HEK293 (cell line): ENCODE data around the gene PTPRK.

Experiments
- CTCF ChIA-PET: fragments of 350-600 bp; formaldehyde crosslinking; extraction: SDS; loops from one replicate; lab custom pipeline; 2021; ENCODE audit warnings: antibody characterized with exemption; lab: Yijun Ruan, JAX
- POLR2A ChIA-PET: fragments of 300-600 bp; formaldehyde crosslinking; extraction: SDS; loops from one replicate; lab custom pipeline; 2020; ENCODE audit warnings: antibody characterized with exemption, inconsistent platforms; lab: Yijun Ruan, JAX
- H3K27ac ChIP-seq: fragments of 200-500 bp; sonication (Bioruptor generic); 2 replicates; pipeline ENCODE4 v1.5.1; 2014; ENCODE audit warnings: low read depth, low read length, control low read depth, inconsistent platforms; ENCODE audit errors: extremely low read depth
- H3K36me3 ChIP-seq, 2 experiments: fragments of 200-500 bp in 1 of 2; sonication (Bioruptor generic) in 1 of 2; 1 replicate in 1 of 2; 2 replicates in 1 of 2; pipeline ENCODE4 v1.5.1; 2014 to 2017; ENCODE audit warnings: inconsistent platforms in 2 of 2, low read length in 2 of 2; ENCODE audit not compliant: control insufficient read depth in 2 of 2, insufficient read depth in 1 of 2
- H3K4me1 ChIP-seq: fragments of 200-500 bp; sonication (Bioruptor generic); 2 replicates; pipeline ENCODE4 v1.5.1; 2014; ENCODE audit warnings: mild to moderate bottlenecking, low read length, inconsistent platforms; ENCODE audit not compliant: control insufficient read depth, insufficient read depth
- H3K4me3 ChIP-seq: 2 replicates; pipeline ENCODE4 v1.5.1; 2011; ENCODE audit warnings: low read depth, mild to moderate bottlenecking, control low read depth, low read length, moderate library complexity
- H3K9me3 ChIP-seq: fragments of 200-500 bp; sonication (Bioruptor generic); 2 replicates; pipeline ENCODE4 v1.5.1; 2014; ENCODE audit warnings: low read depth, low read length, inconsistent platforms; ENCODE audit not compliant: control insufficient read depth, insufficient read depth
- AEBP2 ChIP-seq: fragments of 450-650 bp; formaldehyde crosslinking; IDR thresholded peaks from 2 replicates; pipeline ENCODE4 v1.5.1; 2016; ENCODE audit warnings: missing biosample characterization, missing genetic modification characterization, borderline replicate concordance
- ATF2 ChIP-seq: fragments of 450-650 bp; formaldehyde crosslinking; IDR thresholded peaks from 2 replicates; pipeline ENCODE4 v1.5.1; 2016; ENCODE audit warnings: missing biosample characterization, missing genetic modification characterization, low read depth
- BCL6B ChIP-seq: fragments of 450-650 bp; formaldehyde crosslinking; IDR thresholded peaks from 2 replicates; pipeline ENCODE4 v1.5.1; 2017; ENCODE audit warnings: missing biosample characterization, missing genetic modification characterization
- EGR2 ChIP-seq: fragments of 450-650 bp; formaldehyde crosslinking; IDR thresholded peaks from 2 replicates; pipeline ENCODE4 v1.5.1; 2016; ENCODE audit warnings: low read depth, missing biosample characterization, missing genetic modification characterization
- ELK4 ChIP-seq: IDR thresholded peaks from 2 replicates; pipeline ENCODE4 v1.6.1; 2011; ENCODE audit warnings: mild to moderate bottlenecking, low read depth, low read length, borderline replicate concordance
- GLIS1 ChIP-seq: fragments of 450-650 bp; formaldehyde crosslinking; IDR thresholded peaks from 2 replicates; pipeline ENCODE4 v1.5.1; 2016; ENCODE audit warnings: missing biosample characterization, missing genetic modification characterization
- KLF10 ChIP-seq: fragments of 450-650 bp; IDR thresholded peaks from 2 replicates; pipeline ENCODE4 v1.5.1; 2018; ENCODE audit warnings: missing biosample characterization, mild to moderate bottlenecking, missing genetic modification characterization
- KLF17 ChIP-seq: fragments of 450-650 bp; formaldehyde crosslinking; IDR thresholded peaks from 2 replicates; pipeline ENCODE4 v1.5.1; 2016; ENCODE audit warnings: missing biosample characterization, missing genetic modification characterization
- MEIS1 ChIP-seq: sonication (generic); formaldehyde crosslinking; IDR thresholded peaks from 2 replicates; pipeline ENCODE4 v1.8.1; 2022; ENCODE audit warnings: missing genetic modification reagents, mild to moderate bottlenecking, borderline replicate concordance
- RBAK ChIP-seq: fragments of 450-650 bp; formaldehyde crosslinking; IDR thresholded peaks from 2 replicates; pipeline ENCODE4 v1.5.1; 2016; ENCODE audit warnings: missing biosample characterization, missing genetic modification characterization
- SALL2 ChIP-seq: fragments of 450-650 bp; formaldehyde crosslinking; IDR thresholded peaks from 2 replicates; pipeline ENCODE4 v1.5.0; 2017; ENCODE audit warnings: missing biosample characterization, mild to moderate bottlenecking, missing genetic modification characterization, borderline replicate concordance
- TSHZ1 ChIP-seq: fragments of 450-650 bp; formaldehyde crosslinking; IDR thresholded peaks from 2 replicates; pipeline ENCODE4 v1.5.1; 2016; ENCODE audit warnings: missing biosample characterization, missing genetic modification characterization, borderline replicate concordance
- ZBTB17 ChIP-seq: fragments of 450-650 bp; formaldehyde crosslinking; IDR thresholded peaks from 2 replicates; pipeline ENCODE4 v1.5.1; 2016; ENCODE audit warnings: missing biosample characterization, missing genetic modification characterization
- ZBTB20 ChIP-seq: fragments of 450-650 bp; formaldehyde crosslinking; IDR thresholded peaks from 2 replicates; pipeline ENCODE4 v1.5.1; 2016; ENCODE audit warnings: missing biosample characterization, missing genetic modification characterization
- ZBTB8A ChIP-seq: fragments of 450-650 bp; formaldehyde crosslinking; IDR thresholded peaks from 2 replicates; pipeline ENCODE4 v1.5.1; 2016; ENCODE audit warnings: missing biosample characterization, missing genetic modification characterization
- ZNF175 ChIP-seq: fragments of 450-650 bp; formaldehyde crosslinking; IDR thresholded peaks from 2 replicates; pipeline ENCODE4 v1.5.1; 2016; ENCODE audit warnings: missing biosample characterization, missing genetic modification characterization
- ZNF214 ChIP-seq: fragments of 450-650 bp; formaldehyde crosslinking; IDR thresholded peaks from 2 replicates; pipeline ENCODE4 v1.5.1; 2017; ENCODE audit warnings: missing biosample characterization, mild to moderate bottlenecking, missing genetic modification characterization, borderline replicate concordance
- ZNF266 ChIP-seq: fragments of 450-650 bp; formaldehyde crosslinking; IDR thresholded peaks from 2 replicates; pipeline ENCODE4 v1.5.1; 2016; ENCODE audit warnings: missing biosample characterization, missing genetic modification characterization, low read depth
- ZNF292 ChIP-seq: fragments of 450-650 bp; formaldehyde crosslinking; IDR thresholded peaks from 2 replicates; pipeline ENCODE4 v1.5.1; 2016; ENCODE audit warnings: low read depth, missing biosample characterization, missing genetic modification characterization, borderline replicate concordance
- ZNF561 ChIP-seq: fragments of 450-650 bp; IDR thresholded peaks from 2 replicates; pipeline ENCODE4 v1.5.1; 2018; ENCODE audit warnings: missing biosample characterization, missing genetic modification characterization, borderline replicate concordance
- ZNF580 ChIP-seq: fragments of 450-650 bp; formaldehyde crosslinking; IDR thresholded peaks from 2 replicates; pipeline ENCODE4 v1.5.1; 2016; ENCODE audit warnings: missing biosample characterization, missing genetic modification characterization
- ZNF792 ChIP-seq: fragments of 450-650 bp; formaldehyde crosslinking; IDR thresholded peaks from 2 replicates; pipeline ENCODE4 v1.5.1; 2016; ENCODE audit warnings: missing biosample characterization, missing genetic modification characterization

The PTPRK gene

GRCh38 chr6:128519931-128520435, 416 bp downstream of the PTPRK start (continued):
- TF ChIP-seq ELK4 (no peak), ZNF580 (tag by site-specific recombination) (no peak), MEIS1 (no peak; the same call in 1 of the 2 replicates), KLF17 (tag by site-specific recombination) (0 out of 2 replicates have a peak, but pooled peaks have one; percentile 33)

GRCh38 chr6:128519132-128519930, 1.1 kb downstream of the PTPRK start:
- POLR2A ChIA-PET: interaction anchor here (0.8 to 2.4 kb wide), 6 partner anchors 8 to 180 kb away, joined by 3 to 11 read pairs (median 3); no protein-coding TSS in a partner anchor
- CTCF ChIA-PET: interaction anchor here (0.5 to 1.0 kb wide), 10 partner anchors 7 to 792 kb away, joined by 3 to 6 read pairs (median 3); no protein-coding TSS in a partner anchor
- no peaks in the 10 kb centered on the region for H3K9me3 ChIP-seq
- H3K36me3 ChIP-seq: no peaks in the 10 kb centered on the region
- peaks cover 28% of the 10 kb centered on the region for H3K4me1 ChIP-seq
- H3K4me3 ChIP-seq: peak overlapping the region; percentile 76
- H3K27ac ChIP-seq: peak overlapping the region; percentile 91
- TF ChIP-seq ZBTB8A (tag by site-specific recombination): peak; percentile 35
- TF ChIP-seq GLIS1: peak; percentile 39
- TF ChIP-seq ZBTB20 (tag by site-specific recombination): peak; percentile 94
- no peak for TF ChIP-seq BCL6B (tag by site-specific recombination)
- TF ChIP-seq ATF2: no peak
- TF ChIP-seq KLF10 (tag by site-specific recombination): no peak
- no peak for TF ChIP-seq ZNF266 (tag by site-specific recombination)
- no peak for TF ChIP-seq AEBP2 (tag by site-specific recombination)
- TF ChIP-seq EGR2 (tag by site-specific recombination): 0 out of 2 replicates have a peak, but pooled peaks have one; percentile 33
- no peak for TF ChIP-seq ZNF792
- no peak for TF ChIP-seq ZBTB17
- no peak for TF ChIP-seq SALL2
- no peak for TF ChIP-seq RBAK (tag by site-specific recombination)
- no peak for TF ChIP-seq ZNF292 (tag by site-specific recombination)
- no peak for TF ChIP-seq ZNF175 (tag by site-specific recombination)
- no peak for TF ChIP-seq ZNF561 (tag by site-specific recombination)
- TF ChIP-seq ELK4: no peak
- no peak for TF ChIP-seq ZNF214
- no peak for TF ChIP-seq TSHZ1 (tag by site-specific recombination)
